ENCODE results near the gene AP3D1. TPM values are rescaled to one million over a fixed set of nuclear protein-coding genes. Genes with fewer than 3 reads are reported as not detected.
"Not testable (repeated sequence)": the region's sequence is repeated elsewhere in the genome, so short reads cannot be mapped to it uniquely, and the experiment has no call there.

Gene AP3D1
- total RNA-seq, 1 donor, result 26.2 TPM

- H3K9me3 ChIP-seq (ENCODE audit: low read depth, low read length); H3K4me3 ChIP-seq (ENCODE audit: low read length); H3K27me3 ChIP-seq (ENCODE audit: insufficient read depth, low read length): not testable (repeated sequence)
- H3K4me1 ChIP-seq (ENCODE audit: insufficient read depth, low read length), result peaks cover 86% of the 10 kb centered on the region
Measured at GRCh38 chr19:2086695-2087620, 64.4 kb downstream of the AP3D1 start.

GRCh38 chr19:2084993-2085720, 66.2 kb downstream of the AP3D1 start:
- H3K4me3 ChIP-seq (ENCODE audit: low read length), result peak overlapping the region; percentile 83
- peaks cover 86% of the 10 kb centered on the region for H3K4me1 ChIP-seq (ENCODE audit: insufficient read depth, low read length)
- no peaks in the 10 kb centered on the region for H3K9me3 ChIP-seq (ENCODE audit: low read depth, low read length)
- no peaks in the 10 kb centered on the region for H3K27me3 ChIP-seq (ENCODE audit: insufficient read depth, low read length)

GRCh38 chr19:2083174-2083854, 68.1 kb downstream of the AP3D1 start:
- Histone ChIP-seq H3K4me3 (ENCODE audit: low read length) (peak overlapping the region; percentile 83), H3K9me3 (ENCODE audit: low read depth, low read length) (no peaks in the 10 kb centered on the region), H3K4me1 (ENCODE audit: insufficient read depth, low read length) (peaks cover 81% of the 10 kb centered on the region), H3K27me3 (ENCODE audit: insufficient read depth, low read length) (no peaks in the 10 kb centered on the region)

- Histone ChIP-seq H3K4me3 (ENCODE audit: low read length) (peak overlapping the region; percentile 83), H3K4me1 (ENCODE audit: insufficient read depth, low read length) (peaks cover 69% of the 10 kb centered on the region)
Measured at GRCh38 chr19:2081873-2082810, 69.2 kb downstream of the AP3D1 start.

GRCh38 chr19:2080336-2080988, 70.9 kb downstream of the AP3D1 start:
- Histone ChIP-seq H3K4me3 (ENCODE audit: low read length) (no peak overlapping the region), H3K4me1 (ENCODE audit: insufficient read depth, low read length) (peaks cover 57% of the 10 kb centered on the region), H3K27me3 (ENCODE audit: insufficient read depth, low read length) (no peaks in the 10 kb centered on the region), H3K9me3 (ENCODE audit: low read depth, low read length) (no peaks in the 10 kb centered on the region)

More at GRCh38 chr19:2081873-2082810, 69.2 kb downstream of the AP3D1 start:
- Histone ChIP-seq H3K9me3 (ENCODE audit: low read depth, low read length) (no peaks in the 10 kb centered on the region), H3K27me3 (ENCODE audit: insufficient read depth, low read length) (no peaks in the 10 kb centered on the region)

GRCh38 chr19:2079865-2080301, 71.5 kb downstream of the AP3D1 start:
- no peaks in the 10 kb centered on the region for H3K27me3 ChIP-seq (ENCODE audit: insufficient read depth, low read length)
- H3K4me1 ChIP-seq (ENCODE audit: insufficient read depth, low read length), result peaks cover 61% of the 10 kb centered on the region
- no peak overlapping the region for H3K4me3 ChIP-seq (ENCODE audit: low read length)
- H3K9me3 ChIP-seq (ENCODE audit: low read depth, low read length), result no peaks in the 10 kb centered on the region

- H3K9me3 ChIP-seq (ENCODE audit: low read depth, low read length), result no peaks in the 10 kb centered on the region
- no peak overlapping the region for H3K4me3 ChIP-seq (ENCODE audit: low read length)
- peaks cover 67% of the 10 kb centered on the region for H3K4me1 ChIP-seq (ENCODE audit: insufficient read depth, low read length)
- no peaks in the 10 kb centered on the region for H3K27me3 ChIP-seq (ENCODE audit: insufficient read depth, low read length)
Measured at GRCh38 chr19:2079076-2079864, 72.1 kb downstream of the AP3D1 start.

GRCh38 chr19:2077833-2078619, 73.3 kb downstream of the AP3D1 start:
- Histone ChIP-seq H3K4me3 (ENCODE audit: low read length) (no peak overlapping the region), H3K9me3 (ENCODE audit: low read depth, low read length) (no peaks in the 10 kb centered on the region), H3K4me1 (ENCODE audit: insufficient read depth, low read length) (peaks cover 71% of the 10 kb centered on the region), H3K27me3 (ENCODE audit: insufficient read depth, low read length) (no peaks in the 10 kb centered on the region)

GRCh38 chr19:2077398-2077797, 74.0 kb downstream of the AP3D1 start:
- Histone ChIP-seq H3K27me3 (ENCODE audit: insufficient read depth, low read length) (no peaks in the 10 kb centered on the region), H3K4me1 (ENCODE audit: insufficient read depth, low read length) (peaks cover 69% of the 10 kb centered on the region), H3K9me3 (ENCODE audit: low read depth, low read length) (no peaks in the 10 kb centered on the region), H3K4me3 (ENCODE audit: low read length) (no peak overlapping the region)

- peaks cover 60% of the 10 kb centered on the region for H3K4me1 ChIP-seq (ENCODE audit: insufficient read depth, low read length)
- no peaks in the 10 kb centered on the region for H3K27me3 ChIP-seq (ENCODE audit: insufficient read depth, low read length)
- no peak overlapping the region for H3K4me3 ChIP-seq (ENCODE audit: low read length)
- H3K9me3 ChIP-seq (ENCODE audit: low read depth, low read length), result no peaks in the 10 kb centered on the region
Measured at GRCh38 chr19:2076526-2076944, 74.8 kb downstream of the AP3D1 start.

- H3K9me3 ChIP-seq (ENCODE audit: low read depth, low read length), result no peaks in the 10 kb centered on the region
- peaks cover 48% of the 10 kb centered on the region for H3K4me1 ChIP-seq (ENCODE audit: insufficient read depth, low read length)
- no peak overlapping the region for H3K4me3 ChIP-seq (ENCODE audit: low read length)
- H3K27me3 ChIP-seq (ENCODE audit: insufficient read depth, low read length), result no peaks in the 10 kb centered on the region
Measured at GRCh38 chr19:2072757-2073551, 78.4 kb downstream of the AP3D1 start.

All from mononuclear cell (primary cell).